OCI-LY1 (cell line): ENCODE results near the gene KRT77.

ENCODE experiments used
- CTCF ChIP-seq: fragments of 200-600 bp; sonication (generic), shearing (Covaris generic); IDR thresholded peaks from 2 replicates; pipeline ENCODE4 v1.5.1; 2017; ENCODE audit warnings: mild to moderate bottlenecking, antibody characterized with exemption, low read length, moderate library complexity, mixed read lengths
- EZH2 ChIP-seq: fragments of 200-600 bp; sonication (generic), shearing (Covaris generic); IDR thresholded peaks from 2 replicates; pipeline ENCODE4 v1.8.0; 2017; ENCODE audit warnings: borderline replicate concordance, mixed run types, mild to moderate bottlenecking, antibody characterized with exemption, low read length, moderate library complexity, mixed read lengths

- TF ChIP-seq EZH2, result no peak
- TF ChIP-seq CTCF, result no peak
Measured at GRCh38 chr12:52656616-52657015, 46.7 kb downstream of the KRT77 start.
